Measurements from ENCODE around the gene IGF2.

The IGF2 gene

DNA sequence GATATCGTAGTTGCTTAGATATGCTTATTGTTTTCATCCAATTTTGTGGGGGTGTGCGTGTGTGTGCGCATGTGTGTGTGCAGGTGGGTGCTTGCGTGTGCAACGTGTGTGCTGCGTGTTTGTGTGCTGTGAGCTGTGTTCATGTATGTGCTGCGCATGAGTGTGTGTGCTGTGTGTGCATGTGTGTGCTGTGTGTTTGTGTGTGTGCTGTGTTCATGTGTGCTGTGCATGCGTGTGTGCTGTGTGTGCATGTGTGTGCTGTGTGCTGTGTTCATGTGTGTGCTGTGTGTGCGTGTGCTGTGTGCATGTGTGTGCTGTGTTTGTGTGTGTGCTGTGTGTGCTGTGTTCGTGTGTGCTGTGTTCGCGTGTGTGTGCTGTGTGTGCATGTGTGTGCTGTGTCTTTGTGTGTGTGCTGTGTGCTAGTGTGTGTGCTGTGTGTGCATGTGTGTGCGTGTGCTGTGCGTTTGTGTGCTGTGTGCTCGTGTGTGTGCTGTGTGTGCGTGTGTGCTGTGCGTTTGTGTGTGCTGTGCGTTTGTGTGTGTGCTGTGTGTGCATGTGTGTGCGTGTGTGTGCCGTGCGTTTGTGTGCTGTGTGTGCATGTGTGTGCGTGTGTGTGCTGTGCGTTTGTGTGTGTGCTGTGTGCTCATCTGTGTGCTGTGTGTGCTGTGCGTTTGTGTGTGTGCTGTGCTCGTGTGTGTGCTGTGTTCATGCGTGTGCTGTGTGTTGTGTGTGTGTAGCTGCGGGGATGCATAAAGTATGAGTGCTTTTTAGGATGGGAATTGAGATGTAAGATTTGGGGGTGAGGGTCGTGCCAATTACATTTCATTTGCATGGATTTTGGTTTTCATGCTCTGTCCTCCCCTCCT lies 7.6 kb downstream of the IGF2 start:
- intact Hi-C loops (cut with DNase I; ENCODE audit: low total_unique reads) = no loop called here
- H3K27me3 ChIP-seq = peaks cover 0 to 73% of the 10 kb centered on the region in 2 donors
- peaks cover 0 to under 1% (median 0%) of the 10 kb centered on the region in 4 donors for H3K4me1 ChIP-seq
- TF ChIP-seq, protein P1, sequence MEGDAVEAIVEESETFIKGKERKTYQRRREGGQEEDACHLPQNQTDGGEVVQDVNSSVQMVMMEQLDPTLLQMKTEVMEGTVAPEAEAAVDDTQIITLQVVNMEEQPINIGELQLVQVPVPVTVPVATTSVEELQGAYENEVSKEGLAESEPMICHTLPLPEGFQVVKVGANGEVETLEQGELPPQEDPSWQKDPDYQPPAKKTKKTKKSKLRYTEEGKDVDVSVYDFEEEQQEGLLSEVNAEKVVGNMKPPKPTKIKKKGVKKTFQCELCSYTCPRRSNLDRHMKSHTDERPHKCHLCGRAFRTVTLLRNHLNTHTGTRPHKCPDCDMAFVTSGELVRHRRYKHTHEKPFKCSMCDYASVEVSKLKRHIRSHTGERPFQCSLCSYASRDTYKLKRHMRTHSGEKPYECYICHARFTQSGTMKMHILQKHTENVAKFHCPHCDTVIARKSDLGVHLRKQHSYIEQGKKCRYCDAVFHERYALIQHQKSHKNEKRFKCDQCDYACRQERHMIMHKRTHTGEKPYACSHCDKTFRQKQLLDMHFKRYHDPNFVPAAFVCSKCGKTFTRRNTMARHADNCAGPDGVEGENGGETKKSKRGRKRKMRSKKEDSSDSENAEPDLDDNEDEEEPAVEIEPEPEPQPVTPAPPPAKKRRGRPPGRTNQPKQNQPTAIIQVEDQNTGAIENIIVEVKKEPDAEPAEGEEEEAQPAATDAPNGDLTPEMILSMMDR (IDR thresholded peaks at IDR 0.05) = no peak
- H3K36me3 ChIP-seq = no peaks in the 10 kb centered on the region
- H3K9me3 ChIP-seq = no peaks in the 10 kb centered on the region
- no peak overlapping the region for H3K27ac ChIP-seq
- DNase-seq = no peak
- H3K4me3 ChIP-seq = no peak overlapping the region

DNA sequence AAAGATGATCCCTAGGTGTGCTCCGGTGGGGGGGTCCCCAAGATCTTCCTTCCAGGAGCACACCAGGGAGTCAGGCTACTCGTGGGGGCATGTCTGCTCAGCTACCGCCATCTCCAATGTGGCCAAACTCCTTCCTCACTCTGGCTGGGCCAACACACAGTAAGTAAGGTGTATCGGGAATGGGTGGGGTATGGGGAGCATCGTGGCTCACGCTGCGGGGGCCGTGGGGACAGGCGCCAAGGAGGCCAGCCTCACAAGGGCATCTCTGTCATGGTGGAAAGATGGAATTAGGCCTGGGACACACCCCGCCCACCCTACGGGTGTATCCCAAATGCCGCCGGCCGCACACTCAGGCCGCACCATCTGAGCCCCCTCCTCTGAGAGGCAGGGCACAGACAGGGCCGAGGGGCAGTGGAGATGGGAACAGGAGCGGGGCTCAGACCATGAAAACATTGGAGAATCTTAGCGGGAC lies 8.3 kb downstream of the IGF2 start:
- intact Hi-C loops (cut with DNase I; ENCODE audit: low total_unique reads) = no loop called here
- Histone ChIP-seq H3K27me3 (peaks cover 0 to 66% of the 10 kb centered on the region in 2 donors), H3K27ac (no peak overlapping the region), H3K9me3 (no peaks in the 10 kb centered on the region), H3K36me3 (no peaks in the 10 kb centered on the region), H3K4me1 (no peaks in the 10 kb centered on the region), H3K4me3 (no peak overlapping the region)
- TF ChIP-seq, protein P1 (IDR thresholded peaks at IDR 0.05) = no peak
- no peak for DNase-seq

DNA sequence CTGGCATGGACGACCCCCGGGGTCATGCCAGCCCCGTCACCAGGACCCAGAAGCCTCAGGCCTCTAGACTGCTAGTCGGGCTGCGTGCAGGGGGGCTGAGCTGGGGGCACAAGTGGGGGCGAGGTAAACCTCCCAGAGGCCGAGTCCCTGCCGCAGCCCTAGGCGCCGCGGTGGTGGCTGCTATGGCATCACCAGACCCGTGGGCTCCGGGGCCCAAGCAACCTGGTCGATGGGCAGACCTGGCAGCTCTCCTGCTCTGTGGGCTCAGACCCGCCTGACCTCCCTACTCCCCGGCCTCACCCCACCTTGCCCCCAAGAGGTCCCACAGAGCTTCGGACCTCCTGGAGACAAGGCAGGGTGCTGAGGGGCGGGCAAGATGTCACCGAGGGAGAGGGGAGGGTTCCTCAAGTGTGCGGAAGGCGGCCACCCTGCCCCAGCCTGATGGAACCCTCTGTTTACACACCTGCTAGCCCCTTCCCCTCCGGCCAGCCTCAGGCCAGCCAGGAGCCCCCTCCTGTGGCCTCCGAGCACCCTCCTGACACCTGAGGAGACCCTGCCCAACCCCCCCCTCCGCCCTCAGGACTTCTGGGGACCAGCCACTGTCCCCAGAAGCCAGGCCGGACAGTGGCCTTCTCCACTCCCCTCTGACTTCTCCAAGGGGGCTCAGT lies 9.4 kb downstream of the IGF2 start:
- Histone ChIP-seq H3K27ac (no peak overlapping the region), H3K4me3 (no peak overlapping the region), H3K36me3 (no peaks in the 10 kb centered on the region), H3K9me3 (no peaks in the 10 kb centered on the region), H3K27me3 (peaks cover 0 to 56% of the 10 kb centered on the region in 2 donors), H3K4me1 (no peaks in the 10 kb centered on the region)
- intact Hi-C loops (cut with DNase I; ENCODE audit: low total_unique reads) = no loop called here
- DNase-seq = no peak
- TF ChIP-seq, protein P1 (IDR thresholded peaks at IDR 0.05) = no peak

DNA sequence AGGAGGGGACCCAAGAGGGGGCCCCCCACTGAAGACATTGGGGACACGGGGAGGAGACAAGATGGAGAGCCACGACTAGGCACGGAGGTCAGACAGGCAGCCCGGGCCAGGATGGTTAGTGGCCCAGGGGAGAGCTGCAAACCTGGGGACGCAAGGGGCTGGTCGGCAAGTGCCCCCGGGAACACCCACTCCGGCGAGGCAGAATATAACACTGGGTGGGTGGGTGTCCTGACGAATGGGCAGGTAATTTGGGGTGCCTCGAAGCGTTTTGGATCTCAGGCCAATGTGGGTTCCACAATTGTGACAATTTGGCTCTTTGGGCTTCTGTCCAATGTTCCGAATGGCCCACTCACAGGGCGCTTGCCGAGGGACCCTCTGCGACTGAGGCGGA lies 9.9 kb downstream of the IGF2 start:
- no peak overlapping the region for H3K27ac ChIP-seq
- H3K36me3 ChIP-seq = no peaks in the 10 kb centered on the region
- H3K27me3 ChIP-seq = peaks cover 0 to 55% of the 10 kb centered on the region in 2 donors
- intact Hi-C loops (cut with DNase I; ENCODE audit: low total_unique reads) = no loop called here
- H3K4me1 ChIP-seq = no peaks in the 10 kb centered on the region
- H3K4me3 ChIP-seq = no peak overlapping the region
- no peaks in the 10 kb centered on the region for H3K9me3 ChIP-seq
- DNase-seq = no peak
- TF ChIP-seq, protein P1 (IDR thresholded peaks at IDR 0.05) = no peak

DNA sequence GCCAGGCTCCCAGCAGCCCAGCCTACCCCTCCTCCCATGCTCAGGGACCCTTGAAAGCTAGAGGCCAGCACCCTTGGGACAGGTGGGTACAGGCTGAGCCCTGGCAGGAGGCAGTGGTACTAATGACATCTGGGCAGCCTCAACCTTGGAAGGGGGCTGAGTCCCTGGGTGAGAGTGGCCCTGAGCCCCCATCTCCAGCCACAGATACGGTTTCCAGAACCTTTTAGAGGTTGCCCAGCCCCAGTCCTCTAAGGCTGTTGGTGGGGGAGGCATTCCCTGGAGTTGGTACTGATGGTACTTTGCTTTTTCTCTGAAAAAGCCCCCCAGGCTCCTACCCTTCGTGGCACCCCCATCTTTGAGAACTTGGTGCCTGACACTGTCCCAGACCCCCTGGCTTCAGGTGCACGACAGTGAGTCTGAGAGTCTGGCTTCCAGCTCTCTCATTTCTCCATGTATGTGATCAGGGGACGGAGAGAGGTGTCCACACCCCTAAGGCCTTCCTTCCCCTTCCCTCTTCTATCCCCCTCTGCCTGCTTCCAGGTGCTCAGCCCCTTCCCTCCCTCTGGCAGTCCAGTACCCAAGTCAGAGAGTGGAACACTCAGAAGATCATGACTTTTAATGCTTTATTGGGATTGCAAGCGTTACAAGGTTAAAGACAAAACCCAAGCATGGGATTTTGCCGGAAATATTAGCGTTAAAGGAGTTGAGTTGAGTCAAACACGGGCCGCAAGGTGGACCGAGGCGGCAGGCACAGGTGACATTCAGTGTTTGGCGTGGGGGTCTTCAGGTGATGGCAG lies 10.5 kb downstream of the IGF2 start:
- Histone ChIP-seq H3K4me1 (no peaks in the 10 kb centered on the region), H3K36me3 (no peaks in the 10 kb centered on the region), H3K9me3 (no peaks in the 10 kb centered on the region), H3K4me3 (no peak overlapping the region), H3K27ac (no peak overlapping the region), H3K27me3 (peaks cover 0 to 53% of the 10 kb centered on the region in 2 donors)
- TF ChIP-seq, protein P1 (IDR thresholded peaks at IDR 0.05) = no peak
- intact Hi-C loops (cut with DNase I; ENCODE audit: low total_unique reads) = no loop called here
- DNase-seq = no peak
